IMR-90 (cell line): ENCODE measurements around the gene CH25H. TPM values are rescaled to one million over a fixed set of nuclear protein-coding genes. Genes with fewer than 3 reads are reported as not detected.
A peak's percentile ranks its signal among the peaks of the same experiment; 100 is the strongest.

ENCODE experiments used
- ATAC-seq: fragments of 200-7000 bp; cut with Tn5 transposase; 2 replicates; pipeline ENCODE4 v1.9.1; 2020; ENCODE audit warnings: low read depth, mild to moderate bottlenecking, moderate library complexity
- BruUV-seq: library from RNA; stranded (reverse); fragments of 400-500 nt; replicated peaks from 2 replicates; lab custom pipeline; 2021; lab: Mats Ljungman, UMichigan
- CTCF ChIA-PET: fragments of 300-600 bp; formaldehyde crosslinking; extraction: SDS; loops from one replicate; lab custom pipeline; 2021; ENCODE audit warnings: antibody characterized with exemption; lab: Yijun Ruan, JAX
- POLR2A ChIA-PET: fragments of 300-600 bp; sonication (Branson Sonifier 250); formaldehyde crosslinking; loops from one replicate; lab custom pipeline; 2022; ENCODE audit warnings: antibody characterized with exemption; ENCODE audit not compliant: unreplicated experiment; lab: Charles Lee
- DNase-seq: peaks from one replicate; pipeline ENCODE4 v3.0.0; 2013
- H2AFZ ChIP-seq: replicated peaks from 2 replicates; pipeline ENCODE3; 2013; ENCODE audit warnings: low read length, mild to moderate bottlenecking; ENCODE audit not compliant: poor library complexity
- H2AK5ac ChIP-seq: 2 replicates; pipeline ENCODE4 v1.6.1; 2013; ENCODE audit warnings: low read depth, low read length, inconsistent platforms
- H2AK9ac ChIP-seq: replicated peaks from 2 replicates; pipeline ENCODE3; 2013; ENCODE audit warnings: mild to moderate bottlenecking, low read depth, low read length, moderate library complexity; ENCODE audit not compliant: poor library complexity
- H2BK120ac ChIP-seq: 2 replicates; pipeline ENCODE4 v1.6.1; 2013; ENCODE audit warnings: low read depth, low read length, inconsistent platforms
- H2BK15ac ChIP-seq: 3 replicates; pipeline ENCODE4 v1.6.1; 2013; ENCODE audit warnings: low read depth, low read length, inconsistent platforms
- H2BK20ac ChIP-seq: 2 replicates; pipeline ENCODE4 v1.6.1; 2013; ENCODE audit warnings: low read depth, mild to moderate bottlenecking, inconsistent platforms, low read length, moderate library complexity
- H2BK5ac ChIP-seq: 2 replicates; pipeline ENCODE4 v1.6.1; 2013; ENCODE audit warnings: mild to moderate bottlenecking, low read depth, low read length, inconsistent platforms; ENCODE audit not compliant: poor library complexity, severe bottlenecking
- H3K14ac ChIP-seq: replicated peaks from 2 replicates; pipeline ENCODE4 v1.6.1; 2013; ENCODE audit warnings: low read depth, low read length, inconsistent platforms
- H3K18ac ChIP-seq: 2 replicates; pipeline ENCODE4 v1.6.1; 2013; ENCODE audit warnings: low read depth, low read length, control low read depth
- H3K23ac ChIP-seq: 2 replicates; pipeline ENCODE4 v1.6.1; 2013; ENCODE audit warnings: low read depth, low read length, inconsistent platforms
- H3K27ac ChIP-seq: 2 replicates; pipeline ENCODE4 v1.5.1; 2013; ENCODE audit warnings: mild to moderate bottlenecking, control low read depth, low read length; ENCODE audit not compliant: insufficient read depth
- H3K27me3 ChIP-seq: 2 replicates; pipeline ENCODE4 v1.6.1; 2013; ENCODE audit warnings: low read length; ENCODE audit not compliant: control insufficient read depth, insufficient read depth
- H3K36me3 ChIP-seq: 2 replicates; pipeline ENCODE4 v1.6.1; 2013; ENCODE audit warnings: low read length, mixed read lengths; ENCODE audit not compliant: control insufficient read depth, insufficient read depth
- H3K4ac ChIP-seq: 2 replicates; pipeline ENCODE4 v1.6.1; 2013; ENCODE audit warnings: low read depth, low read length, inconsistent platforms
- H3K4me1 ChIP-seq: 2 replicates; pipeline ENCODE4 v1.6.1; 2013; ENCODE audit warnings: low read length, mixed read lengths; ENCODE audit not compliant: control insufficient read depth, insufficient read depth
- H3K4me2 ChIP-seq: 2 replicates; pipeline ENCODE4 v1.6.1; 2013; ENCODE audit warnings: low read depth, mild to moderate bottlenecking, control low read depth, low read length, moderate library complexity
- H3K4me3 ChIP-seq: 2 replicates; pipeline ENCODE4 v1.5.1; 2013; ENCODE audit warnings: low read depth, mild to moderate bottlenecking, control low read depth, low read length, moderate library complexity; ENCODE audit not compliant: insufficient read depth
- H3K56ac ChIP-seq: 2 replicates; pipeline ENCODE4 v1.6.1; 2013; ENCODE audit warnings: low read length, inconsistent platforms; ENCODE audit not compliant: insufficient read depth; ENCODE audit errors: extremely low read depth
- H3K79me1 ChIP-seq, 2 experiments: 2 replicates each; pipeline ENCODE4 v1.6.1; 2013; ENCODE audit warnings: low read length in 2 of 2, inconsistent platforms in 1 of 2, low read depth in 1 of 2
- H3K9ac ChIP-seq: 2 replicates; pipeline ENCODE4 v1.6.1; 2013; ENCODE audit warnings: low read depth, low read length, control low read depth
- H3K9me1 ChIP-seq: 2 replicates; pipeline ENCODE4 v1.6.1; 2013; ENCODE audit warnings: low read length, inconsistent platforms; ENCODE audit not compliant: insufficient read depth
- H3K9me3 ChIP-seq: 2 replicates; pipeline ENCODE4 v1.6.1; 2013; ENCODE audit warnings: low read length; ENCODE audit not compliant: control insufficient read depth, insufficient read depth
- H4K20me1 ChIP-seq: 2 replicates; pipeline ENCODE4 v1.6.1; 2013; ENCODE audit warnings: low read length, inconsistent platforms; ENCODE audit not compliant: insufficient read depth
- H4K5ac ChIP-seq: 2 replicates; pipeline ENCODE4 v1.6.1; 2013; ENCODE audit warnings: mild to moderate bottlenecking, low read depth, low read length, control low read depth
- H4K8ac ChIP-seq, 2 experiments: 2 replicates each; pipeline ENCODE4 v1.6.1; 2013; ENCODE audit warnings: low read depth in 2 of 2, low read length in 2 of 2, control low read depth in 1 of 2, inconsistent platforms in 1 of 2
- H4K91ac ChIP-seq: 2 replicates; pipeline ENCODE4 v1.6.1; 2013; ENCODE audit warnings: low read depth, low read length, inconsistent platforms; ENCODE audit not compliant: insufficient read depth
- CEBPB ChIP-seq: IDR thresholded peaks from 2 replicates; pipeline ENCODE4 v1.6.1; 2012; ENCODE audit warnings: low read depth, low read length, improper control_type of control experiment
- CHD1 ChIP-seq: IDR thresholded peaks from 2 replicates; pipeline ENCODE4 v1.6.1; 2012; ENCODE audit warnings: low read depth, low read length, improper control_type of control experiment
- FOS ChIP-seq: fragments of 150-350 bp; IDR thresholded peaks from 2 replicates; pipeline ENCODE4 v1.6.1; 2016; ENCODE audit warnings: low read depth, low read length
- MXI1 ChIP-seq: IDR thresholded peaks from 2 replicates; pipeline ENCODE4 v1.6.1; 2012; ENCODE audit warnings: low read depth, mild to moderate bottlenecking, low read length, moderate library complexity, borderline replicate concordance
- NFE2L2 ChIP-seq: fragments of 150-350 bp; IDR thresholded peaks from 2 replicates; pipeline ENCODE4 v1.6.1; 2016; ENCODE audit warnings: low read depth, mild to moderate bottlenecking, low read length
- POLR2A ChIP-seq: IDR thresholded peaks from 2 replicates; pipeline ENCODE4 v1.6.1; 2012; ENCODE audit warnings: mild to moderate bottlenecking, low read depth, low read length
- RAD21 ChIP-seq: IDR thresholded peaks from 2 replicates; pipeline ENCODE4 v1.6.1; 2012; ENCODE audit warnings: low read length, improper control_type of control experiment
- RFX5 ChIP-seq: IDR thresholded peaks from 2 replicates; pipeline ENCODE4 v1.8.0; 2012; ENCODE audit warnings: low read depth, mild to moderate bottlenecking, low read length, moderate library complexity
- SMC3 ChIP-seq: fragments of 150-350 bp; IDR thresholded peaks from 2 replicates; pipeline ENCODE4 v1.6.1; 2016; ENCODE audit warnings: low read depth, mild to moderate bottlenecking, antibody characterized with exemption, low read length, moderate library complexity
- WGBS, 2 experiments: methylation state at CpG; one replicate each; pipeline versions ENCODE4 v1.1.5 to v1.1.7; 2013; ENCODE audit warnings: missing lambda C conversion rate in 2 of 2; ENCODE audit not compliant: insufficient read length in 1 of 2; ENCODE audit errors: extremely low coverage in 2 of 2; 5-methylcytosine and 5-hydroxymethylcytosine counted together
- dilution Hi-C: fragments of 300-500 bp; cut with HindIII; formaldehyde crosslinking; loops from one replicate; pipeline ENCODE4 v1.14.3; 2018; ENCODE audit warnings: low sequenced_read_pairs; ENCODE audit not compliant: unreplicated experiment
- in situ Hi-C: fragments of 300-500 bp; cut with MboI; formaldehyde crosslinking; loops from 3 replicates; pipeline ENCODE4 v1.14.3; 2019; ENCODE audit warnings: low sequenced_read_pairs, inconsistent platforms, mixed read lengths
- intact Hi-C: fragments of 100-400 bp; cut with micrococcal nuclease; formaldehyde crosslinking; loops from 2 replicates; pipeline ENCODE4 v1.10.0; 2022
- polyA plus RNA-seq, 3 experiments: library from polyadenylated mRNA; depleted of rRNA; stranded (reverse); fragments of >200 nt; gene quantifications; 2 replicates each; pipeline ENCODE4 v1.2.3, GENCODE V29; 2012; ENCODE audit warnings: low replicate concordance in 1 of 3
- total RNA-seq: library from RNA; depleted of rRNA; stranded (reverse); fragments of >200 nt; gene quantifications from 2 replicates; pipeline ENCODE4 v1.2.3, GENCODE V29; 2012
- TF ChIP-seq, protein P1 (sequence below): conservative IDR thresholded peaks from 2 replicates; pipeline ENCODE4 v1.5.1; 2012; ENCODE audit warnings: mild to moderate bottlenecking, low read depth, low read length, improper control_type of control experiment
- TF ChIP-seq, protein P2 (sequence below): fragments of 150-350 bp; IDR thresholded peaks from 2 replicates; pipeline ENCODE4 v1.6.1; 2016; ENCODE audit warnings: low read depth, mild to moderate bottlenecking, low read length, moderate library complexity, borderline replicate concordance
- TF ChIP-seq, protein P3 (sequence below): fragments of 150-350 bp; IDR thresholded peaks from 2 replicates; pipeline ENCODE4 v1.6.1; 2017; ENCODE audit warnings: mild to moderate bottlenecking, antibody characterized with exemption, low read length, low read depth

The CH25H gene
- total and polyA plus RNA-seq, 2 of the 4 experiments (the other 2 are of a cell fraction), result 0.12 to 0.18 TPM

DNA sequence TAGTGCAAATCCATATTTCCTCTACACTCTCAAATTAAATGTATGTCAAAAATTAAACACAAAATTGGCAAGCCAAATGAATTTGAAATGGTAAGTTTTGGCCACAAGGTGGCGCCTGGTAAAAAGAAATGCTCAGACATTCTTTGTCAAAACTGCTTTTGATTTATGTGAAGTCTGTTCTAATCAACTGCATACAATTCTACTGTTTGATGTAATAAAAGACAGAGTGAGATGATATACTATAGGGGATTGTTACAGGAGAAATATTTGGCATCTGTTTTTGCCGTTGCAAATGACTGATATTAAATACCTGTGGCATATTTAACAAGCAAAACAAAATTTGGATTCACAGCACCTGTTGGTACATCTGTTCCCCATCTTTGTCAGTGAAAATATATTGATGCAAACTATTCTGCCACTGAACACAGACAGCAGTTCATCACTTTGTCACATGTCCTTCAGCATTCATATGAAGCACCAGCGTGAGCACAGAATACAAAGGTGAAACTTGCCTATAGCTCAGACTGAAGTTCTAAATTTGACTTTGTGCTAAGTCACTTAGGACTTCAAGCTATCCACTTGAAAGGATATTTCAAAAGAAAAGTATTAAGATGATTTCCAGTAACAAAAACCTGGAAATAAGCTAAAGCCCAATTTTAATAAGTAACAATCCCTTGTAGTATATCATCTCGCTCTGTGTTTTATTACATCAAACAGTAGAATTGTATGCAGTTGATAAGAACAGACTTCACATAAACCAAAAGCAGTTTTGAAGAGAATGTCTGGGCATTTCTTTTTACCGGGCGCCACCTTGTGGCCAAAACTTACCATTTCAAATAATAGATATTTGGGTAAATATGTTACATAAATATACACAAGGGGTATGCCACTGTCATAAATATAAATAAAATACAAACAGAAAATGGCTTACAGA lies 10.2 kb upstream of the CH25H start:
- no peak overlapping the region for H4K8ac ChIP-seq
- no peaks in the 10 kb centered on the region for H3K9me3 ChIP-seq
- H3K4me2 ChIP-seq, result peak overlapping the region; percentile 17; the same call in 1 of the 2 replicates
- no peak overlapping the region for H2AFZ ChIP-seq
- no peak overlapping the region for H3K4me3 ChIP-seq
- H3K9ac ChIP-seq, result no peak overlapping the region
- H2BK20ac ChIP-seq, result no peak overlapping the region
- no peak overlapping the region for H3K56ac ChIP-seq
- BruUV-seq, result no TSS peak
- no peak overlapping the region for H4K91ac ChIP-seq
- DNase-seq (peak; percentile 74), ATAC-seq (peak; percentile 79)
- no peaks in the 10 kb centered on the region; the same call in 1 of the 2 replicates for H3K36me3 ChIP-seq
- no peaks in the 10 kb centered on the region for H4K20me1 ChIP-seq
- TF ChIP-seq, protein P1, sequence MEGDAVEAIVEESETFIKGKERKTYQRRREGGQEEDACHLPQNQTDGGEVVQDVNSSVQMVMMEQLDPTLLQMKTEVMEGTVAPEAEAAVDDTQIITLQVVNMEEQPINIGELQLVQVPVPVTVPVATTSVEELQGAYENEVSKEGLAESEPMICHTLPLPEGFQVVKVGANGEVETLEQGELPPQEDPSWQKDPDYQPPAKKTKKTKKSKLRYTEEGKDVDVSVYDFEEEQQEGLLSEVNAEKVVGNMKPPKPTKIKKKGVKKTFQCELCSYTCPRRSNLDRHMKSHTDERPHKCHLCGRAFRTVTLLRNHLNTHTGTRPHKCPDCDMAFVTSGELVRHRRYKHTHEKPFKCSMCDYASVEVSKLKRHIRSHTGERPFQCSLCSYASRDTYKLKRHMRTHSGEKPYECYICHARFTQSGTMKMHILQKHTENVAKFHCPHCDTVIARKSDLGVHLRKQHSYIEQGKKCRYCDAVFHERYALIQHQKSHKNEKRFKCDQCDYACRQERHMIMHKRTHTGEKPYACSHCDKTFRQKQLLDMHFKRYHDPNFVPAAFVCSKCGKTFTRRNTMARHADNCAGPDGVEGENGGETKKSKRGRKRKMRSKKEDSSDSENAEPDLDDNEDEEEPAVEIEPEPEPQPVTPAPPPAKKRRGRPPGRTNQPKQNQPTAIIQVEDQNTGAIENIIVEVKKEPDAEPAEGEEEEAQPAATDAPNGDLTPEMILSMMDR, result peak; percentile 78
- TF ChIP-seq, protein P2, sequence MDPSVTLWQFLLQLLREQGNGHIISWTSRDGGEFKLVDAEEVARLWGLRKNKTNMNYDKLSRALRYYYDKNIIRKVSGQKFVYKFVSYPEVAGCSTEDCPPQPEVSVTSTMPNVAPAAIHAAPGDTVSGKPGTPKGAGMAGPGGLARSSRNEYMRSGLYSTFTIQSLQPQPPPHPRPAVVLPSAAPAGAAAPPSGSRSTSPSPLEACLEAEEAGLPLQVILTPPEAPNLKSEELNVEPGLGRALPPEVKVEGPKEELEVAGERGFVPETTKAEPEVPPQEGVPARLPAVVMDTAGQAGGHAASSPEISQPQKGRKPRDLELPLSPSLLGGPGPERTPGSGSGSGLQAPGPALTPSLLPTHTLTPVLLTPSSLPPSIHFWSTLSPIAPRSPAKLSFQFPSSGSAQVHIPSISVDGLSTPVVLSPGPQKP, result no peak
- TF ChIP-seq CEBPB, result no peak
- peak; percentile 74 for TF ChIP-seq SMC3
- no peak for TF ChIP-seq NFE2L2
- no peak for TF ChIP-seq POLR2A
- TF ChIP-seq, protein P3, sequence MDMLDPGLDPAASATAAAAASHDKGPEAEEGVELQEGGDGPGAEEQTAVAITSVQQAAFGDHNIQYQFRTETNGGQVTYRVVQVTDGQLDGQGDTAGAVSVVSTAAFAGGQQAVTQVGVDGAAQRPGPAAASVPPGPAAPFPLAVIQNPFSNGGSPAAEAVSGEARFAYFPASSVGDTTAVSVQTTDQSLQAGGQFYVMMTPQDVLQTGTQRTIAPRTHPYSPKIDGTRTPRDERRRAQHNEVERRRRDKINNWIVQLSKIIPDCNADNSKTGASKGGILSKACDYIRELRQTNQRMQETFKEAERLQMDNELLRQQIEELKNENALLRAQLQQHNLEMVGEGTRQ, result no peak
- peak; percentile 69 for TF ChIP-seq RAD21
- no peak for TF ChIP-seq CHD1
- TF ChIP-seq RFX5, result no peak
- TF ChIP-seq FOS, result no peak
- no peak for TF ChIP-seq MXI1
- dilution Hi-C loops (loop anchor here (25.0 kb wide), 1 partner anchor 205 kb away; no protein-coding TSS in a partner anchor), in situ Hi-C loops (no loop called here), intact Hi-C loops (loop anchor here (1.0 to 5.0 kb wide), 5 partner anchors 171 to 650 kb away; no protein-coding TSS in a partner anchor)
- H3K14ac ChIP-seq, result no peak overlapping the region
- no peaks in the 10 kb centered on the region for H3K27me3 ChIP-seq
- no peak overlapping the region for H3K23ac ChIP-seq
- no peak overlapping the region for H2BK15ac ChIP-seq
- ChIA-PET CTCF (interaction anchor here (0.7 to 1.6 kb wide), 12 partner anchors 9 to 273 kb away, joined by 3 to 7 read pairs (median 4); partner anchors contain the start of gene FAS), POLR2A (no interaction called here)
- H2AK9ac ChIP-seq, result no peak overlapping the region
- no peak overlapping the region for H2AK5ac ChIP-seq
- no peak overlapping the region for H2BK5ac ChIP-seq
- no peaks in the 10 kb centered on the region for H3K9me1 ChIP-seq
- no peaks in the 10 kb centered on the region for H3K79me1 ChIP-seq
- no peak overlapping the region for H3K4ac ChIP-seq
- H2BK120ac ChIP-seq, result no peak overlapping the region
- H3K18ac ChIP-seq, result no peak overlapping the region
- no CpG with 5 or more reads among the region's 6 CpGs for whole genome bisulfite sequencing, 2 experiments
- H3K4me1 ChIP-seq, result no peaks in the 10 kb centered on the region
- H4K5ac ChIP-seq, result no peak overlapping the region
- H3K27ac ChIP-seq, result no peak overlapping the region
